Esophagus squamous epithelium (tissue), 4 donors: ENCODE results near the gene ASB2.

Experiments
- CTCF ChIP-seq, 6 experiments: fragments of 450-650 bp in 4 of 6; fragments of 200-600 bp in 2 of 6; sonication (generic) in 2 of 6; IDR thresholded peaks; one replicate each; pipeline ENCODE4 v1.5.1; 2016 to 2019; ENCODE audit warnings: antibody characterized with exemption in 6 of 6, mild to moderate bottlenecking in 4 of 6, moderate library complexity in 4 of 6
- POLR2A ChIP-seq, 4 donors: fragments of 450-650 bp; IDR thresholded peaks; one replicate each; pipeline ENCODE4 v1.6.1; 2017; ENCODE audit warnings: antibody characterized with exemption in 4 of 4, mild to moderate bottlenecking in 4 of 4, moderate library complexity in 3 of 4

GRCh38 chr14:93917141-93917540 lies 59.2 kb downstream of the ASB2 start:
- TF ChIP-seq CTCF (IDR thresholded peaks at IDR 0.05) = no peak
- no peak for TF ChIP-seq POLR2A (IDR thresholded peaks at IDR 0.05)
